CD14-positive monocyte (primary cell): ENCODE results near the gene METTL2B. TPM values are rescaled to one million over a fixed set of nuclear protein-coding genes. Genes with fewer than 3 reads are reported as not detected.
"Not testable (repeated sequence)": the region's sequence is repeated elsewhere in the genome, so short reads cannot be mapped to it uniquely, and the experiment has no call there.

Experiments
- DNase-seq, 3 donors: peaks; one replicate each; pipeline ENCODE4 v3.0.0-alpha.2; 2011 to 2022
- H2AFZ ChIP-seq: 2 replicates; pipeline ENCODE4 v1.6.0; 2012; ENCODE audit warnings: mild to moderate bottlenecking, low read depth, low read length, inconsistent platforms; ENCODE audit not compliant: insufficient read depth, poor library complexity, severe bottlenecking
- H3K27ac ChIP-seq, 2 donors: 1 replicate in 1 of 2; 2 replicates in 1 of 2; pipeline ENCODE4 v1.5.1; 2012 to 2013; ENCODE audit warnings: low read length in 2 of 2, control low read depth in 1 of 2, inconsistent platforms in 1 of 2, low read depth in 1 of 2, mild to moderate bottlenecking in 1 of 2
- H3K27me3 ChIP-seq, 2 donors: one replicate each; pipeline versions ENCODE4 v1.6.0 to v1.6.1; 2011 to 2013; ENCODE audit warnings: low read length in 2 of 2; ENCODE audit not compliant: control insufficient read depth in 2 of 2, insufficient read depth in 2 of 2
- H3K36me3 ChIP-seq, 2 donors: replicated peaks in 1 of 2; 1 replicate in 1 of 2; 2 replicates in 1 of 2; pipeline versions ENCODE4 v1.5.1 to v1.6.1; 2012 to 2013; ENCODE audit warnings: low read length in 2 of 2, control low read depth in 1 of 2, inconsistent platforms in 1 of 2, mild to moderate bottlenecking in 1 of 2; ENCODE audit not compliant: insufficient read depth in 2 of 2, control insufficient read depth in 1 of 2
- H3K4me1 ChIP-seq, 2 donors: 1 replicate in 1 of 2; 2 replicates in 1 of 2; pipeline versions ENCODE4 v1.5.1 to v1.6.1; 2012 to 2013; ENCODE audit warnings: low read length in 2 of 2, control low read depth in 1 of 2, inconsistent platforms in 1 of 2, mild to moderate bottlenecking in 1 of 2, moderate library complexity in 1 of 2; ENCODE audit not compliant: insufficient read depth in 2 of 2, control insufficient read depth in 1 of 2
- H3K4me2 ChIP-seq: replicated peaks from 2 replicates; pipeline ENCODE3; 2012; ENCODE audit warnings: low read length, moderate library complexity, mild to moderate bottlenecking; ENCODE audit not compliant: poor library complexity, severe bottlenecking; ENCODE audit errors: extremely low read depth
- H3K4me3 ChIP-seq, 3 experiments: fragments of 200-600 bp in 1 of 3; sonication (generic) in 1 of 3; replicated peaks in 1 of 3; 1 replicate in 2 of 3; 2 replicates in 1 of 3; pipeline ENCODE4 v1.5.1; 2011 to 2013; ENCODE audit warnings: low read length in 3 of 3, mild to moderate bottlenecking in 3 of 3, control low read depth in 2 of 3, low read depth in 2 of 3, inconsistent platforms in 1 of 3, moderate library complexity in 1 of 3
- H3K79me2 ChIP-seq: 2 replicates; pipeline ENCODE4 v1.6.0; 2012; ENCODE audit warnings: mild to moderate bottlenecking, control low read depth, inconsistent platforms, low read length, moderate library complexity; ENCODE audit not compliant: insufficient read depth
- H3K9ac ChIP-seq: 2 replicates; pipeline ENCODE4 v1.6.0; 2017; ENCODE audit warnings: low read length, mild to moderate bottlenecking; ENCODE audit not compliant: insufficient read depth, poor library complexity, severe bottlenecking
- H3K9me3 ChIP-seq, 2 donors: replicated peaks in 1 of 2; 1 replicate in 1 of 2; 2 replicates in 1 of 2; pipeline versions ENCODE4 v1.5.1 to v1.6.1; 2012 to 2013; ENCODE audit warnings: low read length in 2 of 2, control low read depth in 1 of 2; ENCODE audit not compliant: control insufficient read depth in 1 of 2, insufficient read depth in 1 of 2
- H4K20me1 ChIP-seq: 2 replicates; pipeline ENCODE4 v1.6.0; 2012; ENCODE audit warnings: mild to moderate bottlenecking, low read length, control low read depth, moderate library complexity; ENCODE audit not compliant: insufficient read depth
- H3K27ac Mint-ChIP-seq, 7 donors: one replicate each; pipeline ENCODE4 v1.8.0; 2020; ENCODE audit warnings: mild to moderate bottlenecking in 7 of 7, mixed read lengths in 7 of 7, moderate library complexity in 6 of 7, inconsistent platforms in 2 of 7
- H3K27me3 Mint-ChIP-seq, 3 donors: one replicate each; pipeline ENCODE4 v1.8.0; 2021 to 2022; ENCODE audit warnings: low read depth in 3 of 3, mild to moderate bottlenecking in 3 of 3, mixed read lengths in 3 of 3, moderate library complexity in 3 of 3, inconsistent platforms in 1 of 3
- H3K36me3 Mint-ChIP-seq, 2 donors: one replicate each; pipeline ENCODE4 v1.8.0; 2020; ENCODE audit warnings: mixed read lengths in 2 of 2, inconsistent platforms in 1 of 2, mild to moderate bottlenecking in 1 of 2
- H3K4me1 Mint-ChIP-seq: one replicate; pipeline ENCODE4 v1.8.0; 2020; ENCODE audit warnings: mild to moderate bottlenecking, mixed read lengths
- H3K4me3 Mint-ChIP-seq, 2 donors: one replicate each; pipeline ENCODE4 v1.8.0; 2020; ENCODE audit warnings: mild to moderate bottlenecking in 2 of 2, mixed read lengths in 2 of 2, moderate library complexity in 1 of 2
- H3K9me3 Mint-ChIP-seq, 7 donors: one replicate each; pipeline ENCODE4 v1.8.0; 2020 to 2022; ENCODE audit warnings: mixed read lengths in 7 of 7, mild to moderate bottlenecking in 6 of 7, moderate library complexity in 6 of 7, inconsistent platforms in 2 of 7
- WGBS: methylation state at CpG from one replicate; pipeline ENCODE4 v1.1.5; 2013; ENCODE audit warnings: missing lambda C conversion rate; ENCODE audit not compliant: insufficient coverage; 5-methylcytosine and 5-hydroxymethylcytosine counted together
- intact Hi-C, 2 donors: fragments of 100-400 bp; cut with micrococcal nuclease; formaldehyde crosslinking; loops; one replicate each; pipeline versions ENCODE4 v1.15.0 to v1.15.1; 2023
- polyA plus RNA-seq, 3 donors: library from polyadenylated mRNA; depleted of rRNA in 1 of 3; unstranded in 2 of 3; stranded (reverse) in 1 of 3; fragments of 300-500 nt in 2 of 3; fragments of >200 nt in 1 of 3; fragmentation: Illumina TruSeq in 2 of 3; gene quantifications; 1 replicate in 2 of 3; 2 replicates in 1 of 3; pipeline ENCODE4 v1.2.3, GENCODE V29; 2012 to 2021
- TF ChIP-seq, protein P1 (sequence below): fragments of 200-600 bp; IDR thresholded peaks from one replicate; pipeline ENCODE4 v1.8.0; 2022; ENCODE audit warnings: antibody characterized with exemption, mild to moderate bottlenecking

Gene METTL2B
- polyA plus RNA-seq, 3 donors: 7.5 to 11.1 (median 10.1) TPM

DNA sequence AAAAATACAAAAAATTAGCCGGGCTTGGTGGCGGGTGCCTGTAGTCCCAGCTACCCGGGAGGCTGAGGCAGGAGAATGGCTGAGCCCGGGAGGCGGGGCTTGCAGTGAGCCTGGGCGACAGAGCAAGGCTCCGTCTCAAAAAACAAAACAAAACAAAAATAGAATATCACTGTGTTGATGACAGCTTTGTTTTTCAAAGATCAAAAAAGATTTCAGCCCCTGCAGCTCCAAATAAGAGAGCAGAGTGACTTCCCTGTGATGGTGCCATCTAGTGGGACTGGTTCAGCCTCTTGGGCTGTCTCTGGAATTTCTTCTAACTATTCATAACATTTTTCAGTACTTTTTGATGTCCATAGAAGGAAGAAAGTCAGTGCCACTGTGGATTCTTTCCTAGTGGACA is 60.9 kb downstream of the METTL2B start:
- WGBS: no CpG with 5 or more reads among the region's 7 CpGs

DNA sequence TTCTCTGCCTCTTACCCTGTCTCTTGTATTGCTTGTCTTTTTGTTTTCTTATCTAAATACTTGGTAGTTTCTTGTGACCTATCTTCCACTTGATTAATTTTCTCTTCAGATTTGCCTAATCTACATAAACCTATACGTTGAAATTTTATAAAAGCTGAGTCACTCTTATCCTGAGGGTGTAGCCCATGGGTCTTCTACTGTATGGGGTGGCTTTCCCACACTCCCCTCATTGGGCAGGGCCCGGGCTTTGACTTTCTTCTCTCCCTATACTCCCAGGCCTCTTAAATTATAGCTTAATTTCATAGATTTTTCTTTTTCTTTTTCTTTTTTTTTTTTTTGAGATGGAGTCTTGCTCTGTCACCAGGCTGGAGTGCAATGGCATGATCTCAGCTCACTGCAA is 66.0 kb downstream of the METTL2B start:
- peaks cover 52 to 79% of the 10 kb centered on the region in 2 donors for H3K36me3 Mint-ChIP-seq
- H3K27ac Mint-ChIP-seq: peak overlapping the region in 2 of 7 donors; percentile 51
- no CpG with 5 or more reads among the region's 2 CpGs for WGBS

More for the DNA sequence above, 60.9 kb downstream of the METTL2B start:
- H3K36me3 Mint-ChIP-seq: peaks cover 50 to 81% of the 10 kb centered on the region in 2 donors
- not testable (repeated sequence) for H3K9me3 ChIP-seq, H3K4me3 Mint-ChIP-seq, H3K4me3 ChIP-seq, H3K27ac ChIP-seq, H3K9me3 Mint-ChIP-seq, H3K4me2 ChIP-seq, H3K9ac ChIP-seq, H3K27me3 ChIP-seq, H2AFZ ChIP-seq, H3K27me3 Mint-ChIP-seq, DNase-seq
- H3K4me1 Mint-ChIP-seq: peaks cover 16% of the 10 kb centered on the region
- H4K20me1 ChIP-seq: peaks cover 90% of the 10 kb centered on the region
- H3K79me2 ChIP-seq: peaks cover 96% of the 10 kb centered on the region
- H3K36me3 ChIP-seq: peaks cover 24 to 43% of the 10 kb centered on the region in 2 donors
- peaks cover 11 to 13% of the 10 kb centered on the region in 2 donors for H3K4me1 ChIP-seq
- intact Hi-C loops: loop anchor here in 1 of 2 donors (10.0 kb wide), 1 partner anchor 63 kb away; the partner anchor contains the start of gene METTL2B
- peak overlapping the region in 4 of 7 donors; percentile 26 to 73 (median 44) for H3K27ac Mint-ChIP-seq
- TF ChIP-seq, protein P1, sequence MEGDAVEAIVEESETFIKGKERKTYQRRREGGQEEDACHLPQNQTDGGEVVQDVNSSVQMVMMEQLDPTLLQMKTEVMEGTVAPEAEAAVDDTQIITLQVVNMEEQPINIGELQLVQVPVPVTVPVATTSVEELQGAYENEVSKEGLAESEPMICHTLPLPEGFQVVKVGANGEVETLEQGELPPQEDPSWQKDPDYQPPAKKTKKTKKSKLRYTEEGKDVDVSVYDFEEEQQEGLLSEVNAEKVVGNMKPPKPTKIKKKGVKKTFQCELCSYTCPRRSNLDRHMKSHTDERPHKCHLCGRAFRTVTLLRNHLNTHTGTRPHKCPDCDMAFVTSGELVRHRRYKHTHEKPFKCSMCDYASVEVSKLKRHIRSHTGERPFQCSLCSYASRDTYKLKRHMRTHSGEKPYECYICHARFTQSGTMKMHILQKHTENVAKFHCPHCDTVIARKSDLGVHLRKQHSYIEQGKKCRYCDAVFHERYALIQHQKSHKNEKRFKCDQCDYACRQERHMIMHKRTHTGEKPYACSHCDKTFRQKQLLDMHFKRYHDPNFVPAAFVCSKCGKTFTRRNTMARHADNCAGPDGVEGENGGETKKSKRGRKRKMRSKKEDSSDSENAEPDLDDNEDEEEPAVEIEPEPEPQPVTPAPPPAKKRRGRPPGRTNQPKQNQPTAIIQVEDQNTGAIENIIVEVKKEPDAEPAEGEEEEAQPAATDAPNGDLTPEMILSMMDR: peak; percentile 34

DNA sequence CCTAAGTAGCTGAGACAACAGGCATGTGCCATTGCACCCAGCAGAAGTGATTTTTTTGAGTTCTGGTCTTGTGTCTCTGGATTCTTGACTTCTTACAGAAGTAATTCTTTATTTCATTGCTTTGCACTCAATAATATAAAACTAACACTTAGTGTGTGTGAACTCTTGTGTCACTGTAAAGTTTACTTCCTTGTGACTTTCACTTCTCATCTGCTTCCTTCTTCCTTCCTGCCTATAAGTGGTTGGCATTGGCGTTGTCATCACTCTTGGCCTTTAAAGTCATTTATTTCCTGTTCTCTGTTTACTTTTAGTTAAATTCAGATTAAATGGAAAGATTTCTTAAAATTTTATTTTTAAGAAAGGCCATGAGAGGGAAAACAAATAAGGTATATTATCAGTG is 66.8 kb downstream of the METTL2B start:
- H3K36me3 ChIP-seq: peaks cover 34 to 73% of the 10 kb centered on the region in 2 donors
- H3K4me3 ChIP-seq, H3K9me3 Mint-ChIP-seq, H3K27me3 Mint-ChIP-seq, H3K27me3 ChIP-seq, DNase-seq, H3K4me2 ChIP-seq, H3K4me1 ChIP-seq, H3K9me3 ChIP-seq, H3K9ac ChIP-seq, H2AFZ ChIP-seq, H3K4me3 Mint-ChIP-seq, H3K27ac ChIP-seq, H3K4me1 Mint-ChIP-seq, intact Hi-C loops: not testable (repeated sequence)
- H3K79me2 ChIP-seq: peaks cover 99% of the 10 kb centered on the region
- Mint-ChIP-seq H3K27ac (peak overlapping the region in 6 of 7 donors; percentile 36 to 57 (median 48)), H3K36me3 (peaks cover 57 to 83% of the 10 kb centered on the region in 2 donors)
- WGBS: no CpG with 5 or more reads among the region's 1 CpG
- H4K20me1 ChIP-seq: peaks cover 98% of the 10 kb centered on the region

More for the DNA sequence above, 66.0 kb downstream of the METTL2B start:
- H3K4me1 Mint-ChIP-seq, H3K9me3 Mint-ChIP-seq, H2AFZ ChIP-seq, H3K27me3 Mint-ChIP-seq, H3K9ac ChIP-seq, H3K27me3 ChIP-seq, DNase-seq, H3K4me3 ChIP-seq, H3K4me1 ChIP-seq, H3K4me3 Mint-ChIP-seq, intact Hi-C loops, H3K4me2 ChIP-seq, H3K27ac ChIP-seq, H3K9me3 ChIP-seq: not testable (repeated sequence)
- Histone ChIP-seq H4K20me1 (peaks cover 98% of the 10 kb centered on the region), H3K79me2 (peaks cover 99% of the 10 kb centered on the region), H3K36me3 (peaks cover 26 to 69% of the 10 kb centered on the region in 2 donors)

DNA sequence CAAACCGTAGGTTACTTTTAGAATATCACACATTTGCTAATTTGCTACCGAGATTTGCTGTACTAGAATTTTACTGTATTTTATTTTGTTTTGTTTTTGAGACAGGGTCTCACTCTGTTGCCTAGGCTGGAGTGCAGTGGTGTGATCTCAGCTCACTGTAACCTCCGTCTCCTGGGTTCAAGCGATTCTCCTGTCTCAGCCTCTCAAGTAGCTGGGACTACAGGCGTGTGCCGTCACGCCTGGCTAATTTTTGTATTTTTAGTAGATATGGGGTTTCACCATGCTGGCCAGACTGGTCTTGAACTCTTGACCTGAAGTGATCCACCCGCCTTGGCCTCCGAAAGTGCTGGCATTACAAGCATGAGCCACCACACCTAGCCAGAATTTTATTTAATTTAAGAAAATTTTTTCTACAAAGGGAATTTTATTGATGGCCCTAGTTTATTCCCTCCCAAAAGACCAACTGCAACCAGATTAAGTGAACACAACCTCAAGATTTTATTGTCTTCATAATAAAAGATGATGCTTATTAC is 69.8 kb downstream of the METTL2B start:
- H3K9ac ChIP-seq, intact Hi-C loops, H2AFZ ChIP-seq, H3K27ac ChIP-seq, H3K4me2 ChIP-seq, H3K4me1 ChIP-seq, H3K27me3 Mint-ChIP-seq, H3K4me3 ChIP-seq, H3K4me1 Mint-ChIP-seq, H3K4me3 Mint-ChIP-seq, DNase-seq, H3K9me3 Mint-ChIP-seq, H3K27me3 ChIP-seq, H3K9me3 ChIP-seq: not testable (repeated sequence)
- Histone ChIP-seq H3K36me3 (peaks cover 25 to 66% of the 10 kb centered on the region in 2 donors), H3K79me2 (peaks cover 99% of the 10 kb centered on the region), H4K20me1 (peaks cover 97% of the 10 kb centered on the region)
- Mint-ChIP-seq H3K27ac (peak overlapping the region in 1 of 7 donors; percentile 20), H3K36me3 (peaks cover 51 to 62% of the 10 kb centered on the region in 2 donors)
- no CpG with 5 or more reads among the region's 9 CpGs for WGBS
